GM12878 (cell line): ENCODE results near the gene IKZF1.
A peak's percentile ranks its signal among the peaks of the same experiment; 100 is the strongest.

Experiments used
- BCL11A ChIP-seq: IDR thresholded peaks from 2 replicates; pipeline ENCODE4 v1.6.1; 2011; ENCODE audit warnings: low read depth, low read length
- ESRRA ChIP-seq: IDR thresholded peaks from 2 replicates; pipeline ENCODE4 v1.6.1; 2012; ENCODE audit warnings: mild to moderate bottlenecking, low read length, improper control_type of control experiment
- RAD21 ChIP-seq: IDR thresholded peaks from 2 replicates; pipeline ENCODE4 v1.6.1; 2011; ENCODE audit warnings: mild to moderate bottlenecking, low read depth, low read length, moderate library complexity; ENCODE audit not compliant: insufficient read depth

GRCh38 chr7:50416527-50417182 lies 112.1 kb downstream of the IKZF1 start:
- no peak for TF ChIP-seq RAD21
- no peak for TF ChIP-seq ESRRA
- 0 out of 2 replicates have a peak, but pooled peaks have one; percentile 21 for TF ChIP-seq BCL11A
